OCI-LY3 (cell line): ENCODE measurements around the gene WDR37.
"Not testable (repeated sequence)": the region's sequence is repeated elsewhere in the genome, so short reads cannot be mapped to it uniquely, and the experiment has no call there.

ENCODE experiments used
- CTCF ChIP-seq: fragments of 200-600, 300-600 bp; sonication (generic); IDR thresholded peaks from 2 replicates; pipeline ENCODE4 v1.5.1; 2014; ENCODE audit warnings: antibody characterized with exemption, low read length, low read depth
- EZH2phosphoT487 ChIP-seq: fragments of 200-600 bp; shearing (Covaris generic); IDR thresholded peaks from 2 replicates; pipeline ENCODE4 v1.6.1; 2018; ENCODE audit warnings: antibody characterized with exemption, mixed run types, low read depth

DNA sequence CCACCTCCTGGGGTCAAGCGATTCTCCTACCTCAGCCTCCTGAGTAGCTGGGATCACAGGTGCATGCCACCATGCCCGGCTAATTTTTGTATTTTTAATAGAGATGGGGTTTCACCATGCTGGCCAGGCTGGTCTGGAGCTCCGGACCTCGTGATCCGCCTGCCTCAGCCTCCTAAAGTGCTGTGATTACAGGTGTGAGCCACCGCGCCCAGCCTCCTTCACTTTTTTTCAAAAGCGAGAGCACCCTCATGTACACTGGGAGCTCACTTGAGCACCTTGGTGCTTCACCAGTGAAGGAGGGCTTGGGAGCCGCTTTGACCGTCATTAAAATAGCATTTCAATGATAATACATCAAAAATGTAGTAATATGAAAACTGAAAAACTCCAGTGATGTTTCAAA lies 102.4 kb downstream of the WDR37 start:
- TF ChIP-seq CTCF, EZH2phosphoT487: not testable (repeated sequence)
